ENCODE results near the gene PCDHB11.
"Not testable (repeated sequence)": the region's sequence is repeated elsewhere in the genome, so short reads cannot be mapped to it uniquely, and the experiment has no call there.

The PCDHB11 gene

DNA sequence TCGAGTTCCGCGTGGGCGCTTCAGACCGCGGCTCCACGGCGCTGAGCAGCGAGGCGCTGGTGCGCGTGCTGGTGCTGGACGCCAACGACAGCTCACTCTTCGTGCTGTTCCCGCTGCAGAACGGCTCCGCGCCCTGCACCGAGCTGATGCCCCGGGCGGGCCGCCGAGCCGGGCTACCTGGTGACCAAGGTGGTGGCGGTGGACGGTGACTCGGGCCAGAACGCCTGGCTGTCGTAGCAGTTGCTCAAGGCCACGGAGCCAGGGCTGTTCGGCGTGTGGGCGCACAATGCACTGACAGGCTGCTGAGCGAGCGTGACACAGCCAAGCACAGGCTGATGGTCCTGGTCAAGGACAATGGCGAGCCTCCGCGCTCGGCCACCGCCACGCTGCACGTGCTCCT is 42.1 kb downstream of the PCDHB11 start:
- TF ChIP-seq, protein P1, sequence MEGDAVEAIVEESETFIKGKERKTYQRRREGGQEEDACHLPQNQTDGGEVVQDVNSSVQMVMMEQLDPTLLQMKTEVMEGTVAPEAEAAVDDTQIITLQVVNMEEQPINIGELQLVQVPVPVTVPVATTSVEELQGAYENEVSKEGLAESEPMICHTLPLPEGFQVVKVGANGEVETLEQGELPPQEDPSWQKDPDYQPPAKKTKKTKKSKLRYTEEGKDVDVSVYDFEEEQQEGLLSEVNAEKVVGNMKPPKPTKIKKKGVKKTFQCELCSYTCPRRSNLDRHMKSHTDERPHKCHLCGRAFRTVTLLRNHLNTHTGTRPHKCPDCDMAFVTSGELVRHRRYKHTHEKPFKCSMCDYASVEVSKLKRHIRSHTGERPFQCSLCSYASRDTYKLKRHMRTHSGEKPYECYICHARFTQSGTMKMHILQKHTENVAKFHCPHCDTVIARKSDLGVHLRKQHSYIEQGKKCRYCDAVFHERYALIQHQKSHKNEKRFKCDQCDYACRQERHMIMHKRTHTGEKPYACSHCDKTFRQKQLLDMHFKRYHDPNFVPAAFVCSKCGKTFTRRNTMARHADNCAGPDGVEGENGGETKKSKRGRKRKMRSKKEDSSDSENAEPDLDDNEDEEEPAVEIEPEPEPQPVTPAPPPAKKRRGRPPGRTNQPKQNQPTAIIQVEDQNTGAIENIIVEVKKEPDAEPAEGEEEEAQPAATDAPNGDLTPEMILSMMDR (IDR thresholded peaks at IDR 0.05; ENCODE audit: extremely low read depth, insufficient read depth, missing control alignments): no peak
- in situ Hi-C loops (cut with MboI; ENCODE audit: low pct_unique_long_range_greater_than_20kb, low sequenced_read_pairs, unreplicated experiment): no loop called here
- DNase-seq (ENCODE audit: low spot score): no peak

DNA sequence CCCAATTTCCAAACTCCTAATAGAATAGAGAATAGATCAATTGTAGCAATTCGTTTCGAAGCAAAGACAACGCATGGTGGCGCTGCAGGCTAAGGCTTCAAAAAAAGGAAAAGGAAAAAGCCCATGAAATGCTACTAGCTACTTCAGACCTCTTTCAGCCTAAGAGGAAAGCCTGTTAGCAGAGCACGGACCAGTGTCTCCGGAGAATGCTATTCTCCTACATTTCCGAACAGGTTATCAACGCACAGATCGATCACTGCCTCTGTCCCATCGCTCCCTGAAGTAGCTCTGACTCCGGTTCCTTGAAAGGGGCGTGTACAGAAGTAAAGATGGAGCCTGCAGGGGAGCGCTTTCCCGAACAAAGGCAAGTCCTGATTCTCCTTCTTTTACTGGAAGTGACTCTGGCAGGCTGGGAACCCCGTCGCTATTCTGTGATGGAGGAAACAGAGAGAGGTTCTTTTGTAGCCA is 45.9 kb downstream of the PCDHB11 start, which contains the start of gene PCDHB15:
Gene PCDHB15, plus strand, starts transcription at position 146 of the 468 bp plus-strand sequence. Its CDS starts 184 bp downstream, at position 330.
- no peak for DNase-seq (ENCODE audit: low spot score)
- in situ Hi-C loops (cut with MboI; ENCODE audit: low pct_unique_long_range_greater_than_20kb, low sequenced_read_pairs, unreplicated experiment): no loop called here
- TF ChIP-seq, protein P1 (IDR thresholded peaks at IDR 0.05; ENCODE audit: extremely low read depth, insufficient read depth, missing control alignments): peak; percentile 20

DNA sequence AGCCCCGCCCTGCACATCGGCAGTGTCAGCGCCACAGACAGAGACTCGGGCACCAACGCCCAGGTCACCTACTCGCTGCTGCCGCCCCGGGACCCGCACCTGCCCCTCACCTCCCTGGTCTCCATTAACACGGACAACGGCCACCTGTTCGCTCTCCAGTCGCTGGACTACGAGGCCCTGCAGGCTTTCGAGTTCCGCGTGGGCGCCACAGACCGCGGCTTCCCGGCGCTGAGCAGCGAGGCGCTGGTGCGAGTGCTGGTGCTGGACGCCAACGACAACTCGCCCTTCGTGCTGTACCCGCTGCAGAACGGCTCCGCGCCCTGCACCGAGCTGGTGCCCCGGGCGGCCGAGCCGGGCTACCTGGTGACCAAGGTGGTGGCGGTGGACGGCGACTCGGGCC is 47.5 kb downstream of the PCDHB11 start:
- in situ Hi-C loops (cut with MboI; ENCODE audit: low pct_unique_long_range_greater_than_20kb, low sequenced_read_pairs, unreplicated experiment); DNase-seq (ENCODE audit: low spot score): not testable (repeated sequence)

DNA sequence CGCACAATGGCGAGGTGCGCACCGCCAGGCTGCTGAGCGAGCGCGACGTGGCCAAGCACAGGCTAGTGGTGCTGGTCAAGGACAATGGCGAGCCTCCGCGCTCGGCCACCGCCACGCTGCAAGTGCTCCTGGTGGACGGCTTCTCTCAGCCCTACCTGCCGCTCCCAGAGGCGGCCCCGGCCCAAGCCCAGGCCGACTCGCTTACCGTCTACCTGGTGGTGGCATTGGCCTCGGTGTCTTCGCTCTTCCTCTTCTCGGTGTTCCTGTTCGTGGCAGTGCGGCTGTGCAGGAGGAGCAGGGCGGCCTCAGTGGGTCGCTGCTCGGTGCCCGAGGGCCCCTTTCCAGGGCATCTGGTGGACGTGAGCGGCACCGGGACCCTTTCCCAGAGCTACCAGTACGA is 48.0 kb downstream of the PCDHB11 start:
- DNase-seq (ENCODE audit: low spot score); in situ Hi-C loops (cut with MboI; ENCODE audit: low pct_unique_long_range_greater_than_20kb, low sequenced_read_pairs, unreplicated experiment): not testable (repeated sequence)

DNA sequence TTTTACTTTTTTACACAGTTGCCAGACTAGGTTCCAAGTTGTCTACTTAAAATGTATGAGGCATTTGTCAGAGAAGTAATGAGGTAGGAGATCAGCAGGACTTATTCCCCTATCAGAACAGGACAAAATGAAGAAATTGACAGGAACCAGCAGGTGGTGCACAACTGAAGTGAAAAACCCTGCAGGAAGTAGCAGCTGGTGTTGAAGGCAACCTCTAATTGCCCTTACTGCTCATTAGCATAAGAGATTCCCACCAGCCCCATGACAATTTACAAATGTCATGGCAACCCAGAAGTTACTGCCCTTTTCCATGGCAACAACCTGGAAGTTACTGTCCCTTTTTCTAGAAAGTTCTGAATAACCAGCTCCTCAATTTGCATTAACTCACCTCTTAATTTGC is 51.1 kb downstream of the PCDHB11 start:
- TF ChIP-seq, protein P1 (IDR thresholded peaks at IDR 0.05; ENCODE audit: extremely low read depth, insufficient read depth, missing control alignments): no peak
- DNase-seq (ENCODE audit: low spot score): no peak
- in situ Hi-C loops (cut with MboI; ENCODE audit: low pct_unique_long_range_greater_than_20kb, low sequenced_read_pairs, unreplicated experiment): no loop called here

All from GM13977 (cell line).